ENCODE results near the gene AP1M2. TPM values are rescaled to one million over a fixed set of nuclear protein-coding genes. Genes with fewer than 3 reads are reported as not detected.

AP1M2 gene
- total and polyA plus RNA-seq, 2 donors from 2014 or later: 74.1 to 232 TPM

DNA sequence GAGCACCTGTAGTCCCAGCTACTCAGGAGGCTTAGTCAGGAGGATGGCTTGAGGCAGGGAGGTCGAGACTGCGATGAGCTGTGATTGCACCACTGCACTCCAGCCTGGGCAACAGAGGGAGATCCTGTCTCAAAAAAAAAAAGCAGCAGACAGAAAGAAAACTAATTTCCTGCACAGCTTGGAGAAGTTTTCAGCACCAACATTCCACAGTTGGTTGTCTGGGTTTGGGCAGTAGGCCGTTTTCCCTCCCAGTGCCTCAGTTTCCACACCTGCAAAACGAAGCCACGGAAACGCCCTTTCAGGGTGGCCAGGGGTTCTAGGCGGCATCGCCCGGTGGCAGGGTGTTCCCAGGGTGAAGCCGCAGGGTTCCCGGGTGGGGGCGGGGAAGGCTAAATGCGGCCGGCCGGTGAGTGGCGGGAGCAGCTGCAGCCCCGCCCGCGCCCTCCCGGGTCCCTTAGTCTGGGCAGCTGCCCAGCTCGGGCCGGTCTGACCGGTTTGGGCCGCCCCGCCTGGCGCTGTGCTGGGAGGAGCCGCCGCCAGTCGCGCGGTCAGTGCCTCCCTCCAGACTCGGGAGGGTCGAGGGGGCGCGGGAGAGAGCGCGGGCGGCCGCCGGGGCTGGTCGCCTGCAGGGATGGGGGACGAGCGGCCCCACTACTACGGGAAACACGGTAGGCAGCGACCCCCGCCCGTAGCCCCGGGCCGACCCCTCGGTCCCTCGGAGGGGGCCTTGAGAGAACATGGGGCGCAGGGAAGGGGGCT lies 38.1 kb upstream of the AP1M2 start, which contains the start of gene SLC44A2:
Gene SLC44A2, plus strand, starts transcription at position 551 of the 759 bp plus-strand sequence. Its CDS starts 81 bp downstream, at position 632.
- DNase-seq (peak; percentile 88 to 97 (median 90)), FAIRE-seq (no peak)
- no peaks in the 10 kb centered on the region for H3K27me3 ChIP-seq (ENCODE audit: control insufficient read depth, insufficient read depth, low read length)
- H3K36me3 ChIP-seq (ENCODE audit: control insufficient read depth in 2 of 3, insufficient read depth in 3 of 3, low read length in 3 of 3): peaks cover 5 to 8% (median 7%) of the 10 kb centered on the region in 3 donors
- peak within 1 kb of the TSS; percentile 33 to 85 (median 84) for H3K9ac ChIP-seq (ENCODE audit: low read length in 3 of 3)
- H3K4me3 ChIP-seq (ENCODE audit: low read length in 3 of 3): peak within 1 kb of the TSS; percentile 54 to 72 (median 61)
- TF ChIP-seq CTCF (IDR thresholded peaks at IDR 0.05; ENCODE audit: borderline replicate concordance, extremely low read depth, insufficient read depth): no peak
- peak within 1 kb of the TSS; percentile 83 to 90 for H3K27ac ChIP-seq (ENCODE audit: low read depth in 2 of 2, low read length in 2 of 2)
- intact Hi-C loops (cut with DNase I): no loop called here
- no peaks in the 10 kb centered on the region for H3K9me3 ChIP-seq (ENCODE audit: control insufficient read depth in 2 of 3, insufficient read depth in 1 of 3, low read length in 3 of 3)
- H3K4me1 ChIP-seq (ENCODE audit: control insufficient read depth in 2 of 3, insufficient read depth in 2 of 3, low read depth in 1 of 3, low read length in 3 of 3): peaks cover 0 to 8% (median 0%) of the 10 kb centered on the region in 3 donors

- Histone ChIP-seq H3K27ac (ENCODE audit: low read depth in 2 of 2, low read length in 2 of 2) (peak overlapping the region; percentile 29 to 83), H3K9ac (ENCODE audit: low read length in 3 of 3) (no peak overlapping the region), H3K36me3 (ENCODE audit: control insufficient read depth in 2 of 3, insufficient read depth in 3 of 3, low read length in 3 of 3) (peaks cover 5 to 8% (median 7%) of the 10 kb centered on the region in 3 donors), H3K4me3 (ENCODE audit: low read length in 3 of 3) (peak overlapping the region in 2 of 3 donors; percentile 61 to 72), H3K4me1 (ENCODE audit: control insufficient read depth in 2 of 3, insufficient read depth in 2 of 3, low read depth in 1 of 3, low read length in 3 of 3) (peaks cover 0 to 8% (median 0%) of the 10 kb centered on the region in 3 donors), H3K27me3 (ENCODE audit: control insufficient read depth, insufficient read depth, low read length) (no peaks in the 10 kb centered on the region), H3K9me3 (ENCODE audit: control insufficient read depth in 2 of 3, insufficient read depth in 1 of 3, low read length in 3 of 3) (no peaks in the 10 kb centered on the region)
- FAIRE-seq (no peak), DNase-seq (no peak)
- intact Hi-C loops (cut with DNase I): no loop called here
- TF ChIP-seq CTCF (IDR thresholded peaks at IDR 0.05; ENCODE audit: borderline replicate concordance, extremely low read depth, insufficient read depth): no peak
These were observed 37.5 kb upstream of the AP1M2 start for GRCh38 chr19:10624585-10624984.

DNA sequence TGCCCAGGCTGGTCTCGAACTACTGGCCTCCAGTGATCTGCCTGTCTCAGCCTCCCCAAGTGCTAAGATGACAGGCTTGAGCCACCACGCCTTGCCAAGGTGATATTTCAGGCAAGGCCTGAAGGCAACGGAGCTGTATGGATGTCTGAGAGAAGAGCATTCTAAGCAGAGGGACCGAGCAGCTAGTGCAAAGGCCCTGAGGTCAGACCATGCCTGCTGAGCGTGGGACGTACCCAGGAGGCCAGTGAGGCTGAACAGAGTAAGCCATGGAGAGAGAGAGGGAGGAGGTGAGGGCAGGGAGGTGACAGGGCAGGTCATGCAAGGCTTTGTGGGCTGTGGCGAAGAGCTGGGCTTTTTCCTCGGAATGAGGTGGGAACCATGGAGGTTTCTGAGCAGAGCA lies 34.9 kb upstream of the AP1M2 start:
- intact Hi-C loops (cut with DNase I): no loop called here
- FAIRE-seq (no peak), DNase-seq (no peak)
- Histone ChIP-seq H3K27me3 (ENCODE audit: control insufficient read depth, insufficient read depth, low read length) (no peaks in the 10 kb centered on the region), H3K27ac (ENCODE audit: low read depth in 2 of 2, low read length in 2 of 2) (no peak overlapping the region), H3K36me3 (ENCODE audit: control insufficient read depth in 2 of 3, insufficient read depth in 3 of 3, low read length in 3 of 3) (no peaks in the 10 kb centered on the region), H3K4me3 (ENCODE audit: low read length in 3 of 3) (no peak overlapping the region), H3K9ac (ENCODE audit: low read length in 3 of 3) (no peak overlapping the region), H3K4me1 (ENCODE audit: control insufficient read depth in 2 of 3, insufficient read depth in 2 of 3, low read depth in 1 of 3, low read length in 3 of 3) (peaks cover 0 to 7% (median 0%) of the 10 kb centered on the region in 3 donors), H3K9me3 (ENCODE audit: control insufficient read depth in 2 of 3, insufficient read depth in 1 of 3, low read length in 3 of 3) (no peaks in the 10 kb centered on the region)
- no peak for TF ChIP-seq CTCF (IDR thresholded peaks at IDR 0.05; ENCODE audit: borderline replicate concordance, extremely low read depth, insufficient read depth)
